Ishikawa (cell line): Measurements from ENCODE around the gene RBM39.
A peak's percentile ranks its signal among the peaks of the same experiment; 100 is the strongest.

Source experiments
- CEBPB ChIP-seq: IDR thresholded peaks from 2 replicates; pipeline ENCODE4 v1.6.1; 2012
- CREB1 ChIP-seq: IDR thresholded peaks from 2 replicates; pipeline ENCODE4 v1.6.1; 2012; ENCODE audit warnings: low read depth
- EGR1 ChIP-seq: IDR thresholded peaks from 2 replicates; pipeline ENCODE4 v1.6.1; 2012
- EP300 ChIP-seq: IDR thresholded peaks from 2 replicates; pipeline ENCODE4 v1.6.1; 2012; ENCODE audit warnings: borderline replicate concordance
- FOXM1 ChIP-seq: IDR thresholded peaks from 2 replicates; pipeline ENCODE4 v1.6.1; 2012; ENCODE audit warnings: low read depth, borderline replicate concordance
- NFIC ChIP-seq: IDR thresholded peaks from 2 replicates; pipeline ENCODE4 v1.6.1; 2012
- RAD21 ChIP-seq: IDR thresholded peaks from 2 replicates; pipeline ENCODE4 v1.6.1; 2012; ENCODE audit warnings: low read depth
- TAF1 ChIP-seq: IDR thresholded peaks from 2 replicates; pipeline ENCODE4 v1.6.1; 2012; ENCODE audit warnings: low read depth, mild to moderate bottlenecking
- TCF12 ChIP-seq: IDR thresholded peaks from 2 replicates; pipeline ENCODE4 v1.6.1; 2012; ENCODE audit warnings: low read depth
- TEAD4 ChIP-seq: IDR thresholded peaks from 2 replicates; pipeline ENCODE4 v1.6.1; 2012
- YY1 ChIP-seq: IDR thresholded peaks from 2 replicates; pipeline ENCODE4 v1.6.1; 2012; ENCODE audit warnings: low read depth
- ZBTB7A ChIP-seq: IDR thresholded peaks from 2 replicates; pipeline ENCODE4 v1.6.1; 2012; ENCODE audit warnings: low read depth
- TF ChIP-seq, protein P1 (sequence below): IDR thresholded peaks from 2 replicates; pipeline ENCODE4 v1.6.1; 2012
- TF ChIP-seq, protein P2 (sequence below): IDR thresholded peaks from 2 replicates; pipeline ENCODE4 v1.6.1; 2012
- TF ChIP-seq, protein P3 (sequence below): IDR thresholded peaks from 2 replicates; pipeline ENCODE4 v1.6.1; 2012; ENCODE audit warnings: low read depth, mild to moderate bottlenecking

The RBM39 gene

DNA sequence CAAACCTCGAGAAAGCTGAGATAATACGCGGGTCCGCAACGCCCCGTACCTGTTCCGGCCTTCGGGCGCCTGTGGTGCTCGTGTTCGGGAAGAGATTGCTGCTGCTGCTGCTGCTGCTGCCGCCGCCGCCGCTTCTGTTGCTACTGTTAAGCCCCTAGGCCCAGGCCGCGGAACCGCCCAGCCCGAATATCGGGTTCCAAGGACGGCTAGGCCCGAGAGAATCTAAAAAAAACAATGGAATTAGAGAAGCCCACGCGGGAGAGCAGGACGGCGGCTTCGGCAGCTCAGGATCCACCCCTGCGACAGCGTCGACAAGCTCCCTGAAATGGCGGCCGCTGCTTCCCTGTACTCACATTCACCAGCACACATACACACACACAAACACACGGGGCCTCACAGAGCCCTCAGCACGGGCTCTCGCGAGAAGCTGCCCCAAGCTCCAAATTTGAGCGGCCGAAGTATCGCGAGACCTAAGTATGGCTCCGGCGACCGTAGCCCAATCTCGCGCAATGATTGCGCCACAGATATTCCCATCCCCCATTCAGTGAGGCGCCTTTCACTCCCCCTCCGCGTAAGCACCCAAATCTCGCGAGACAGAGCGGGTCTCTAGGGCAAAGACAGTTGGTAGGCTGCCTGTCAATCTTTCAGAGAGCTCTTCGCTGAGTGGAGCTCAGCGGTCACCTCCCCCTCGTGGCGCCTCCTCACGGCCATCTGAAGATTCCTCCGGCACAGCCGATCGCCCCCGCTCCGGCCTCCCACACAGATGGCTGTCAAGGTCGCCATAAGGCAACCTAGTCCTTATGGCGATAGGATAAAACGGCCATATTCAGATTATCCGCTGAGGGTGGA lies at the start of gene RBM39:
RBM39 (minus strand) TSS at position 369 of the 849 bp plus-strand sequence. CDS start 1,386 bp downstream, outside the sequence.
- TF ChIP-seq FOXM1, result 0 out of 2 replicates have a peak, but pooled peaks have one; percentile 35
- TF ChIP-seq CREB1, result peak; percentile 81
- TF ChIP-seq EGR1, result peak; percentile 96
- TF ChIP-seq TCF12, result peak; percentile 68; the same call in 1 of the 2 replicates
- TF ChIP-seq, protein P1, sequence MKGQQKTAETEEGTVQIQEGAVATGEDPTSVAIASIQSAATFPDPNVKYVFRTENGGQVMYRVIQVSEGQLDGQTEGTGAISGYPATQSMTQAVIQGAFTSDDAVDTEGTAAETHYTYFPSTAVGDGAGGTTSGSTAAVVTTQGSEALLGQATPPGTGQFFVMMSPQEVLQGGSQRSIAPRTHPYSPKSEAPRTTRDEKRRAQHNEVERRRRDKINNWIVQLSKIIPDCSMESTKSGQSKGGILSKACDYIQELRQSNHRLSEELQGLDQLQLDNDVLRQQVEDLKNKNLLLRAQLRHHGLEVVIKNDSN, result peak; percentile 17; the same call in 1 of the 2 replicates
- TF ChIP-seq, protein P2, sequence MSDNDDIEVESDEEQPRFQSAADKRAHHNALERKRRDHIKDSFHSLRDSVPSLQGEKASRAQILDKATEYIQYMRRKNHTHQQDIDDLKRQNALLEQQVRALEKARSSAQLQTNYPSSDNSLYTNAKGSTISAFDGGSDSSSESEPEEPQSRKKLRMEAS, result peak; percentile 95
- TF ChIP-seq EP300, result peak; percentile 40; the same call in 1 of the 2 replicates
- TF ChIP-seq TAF1, result peak; percentile 91
- TF ChIP-seq ZBTB7A, result 0 out of 2 replicates have a peak, but pooled peaks have one; percentile 46
- TF ChIP-seq YY1, result peak; percentile 97
- TF ChIP-seq, protein P3, sequence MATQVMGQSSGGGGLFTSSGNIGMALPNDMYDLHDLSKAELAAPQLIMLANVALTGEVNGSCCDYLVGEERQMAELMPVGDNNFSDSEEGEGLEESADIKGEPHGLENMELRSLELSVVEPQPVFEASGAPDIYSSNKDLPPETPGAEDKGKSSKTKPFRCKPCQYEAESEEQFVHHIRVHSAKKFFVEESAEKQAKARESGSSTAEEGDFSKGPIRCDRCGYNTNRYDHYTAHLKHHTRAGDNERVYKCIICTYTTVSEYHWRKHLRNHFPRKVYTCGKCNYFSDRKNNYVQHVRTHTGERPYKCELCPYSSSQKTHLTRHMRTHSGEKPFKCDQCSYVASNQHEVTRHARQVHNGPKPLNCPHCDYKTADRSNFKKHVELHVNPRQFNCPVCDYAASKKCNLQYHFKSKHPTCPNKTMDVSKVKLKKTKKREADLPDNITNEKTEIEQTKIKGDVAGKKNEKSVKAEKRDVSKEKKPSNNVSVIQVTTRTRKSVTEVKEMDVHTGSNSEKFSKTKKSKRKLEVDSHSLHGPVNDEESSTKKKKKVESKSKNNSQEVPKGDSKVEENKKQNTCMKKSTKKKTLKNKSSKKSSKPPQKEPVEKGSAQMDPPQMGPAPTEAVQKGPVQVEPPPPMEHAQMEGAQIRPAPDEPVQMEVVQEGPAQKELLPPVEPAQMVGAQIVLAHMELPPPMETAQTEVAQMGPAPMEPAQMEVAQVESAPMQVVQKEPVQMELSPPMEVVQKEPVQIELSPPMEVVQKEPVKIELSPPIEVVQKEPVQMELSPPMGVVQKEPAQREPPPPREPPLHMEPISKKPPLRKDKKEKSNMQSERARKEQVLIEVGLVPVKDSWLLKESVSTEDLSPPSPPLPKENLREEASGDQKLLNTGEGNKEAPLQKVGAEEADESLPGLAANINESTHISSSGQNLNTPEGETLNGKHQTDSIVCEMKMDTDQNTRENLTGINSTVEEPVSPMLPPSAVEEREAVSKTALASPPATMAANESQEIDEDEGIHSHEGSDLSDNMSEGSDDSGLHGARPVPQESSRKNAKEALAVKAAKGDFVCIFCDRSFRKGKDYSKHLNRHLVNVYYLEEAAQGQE, result peak; percentile 7; the same call in 1 of the 2 replicates
- TF ChIP-seq RAD21, result no peak
- TF ChIP-seq NFIC, result no peak
- peak; percentile 60 for TF ChIP-seq TEAD4
- peak; percentile 100 for TF ChIP-seq CEBPB

DNA sequence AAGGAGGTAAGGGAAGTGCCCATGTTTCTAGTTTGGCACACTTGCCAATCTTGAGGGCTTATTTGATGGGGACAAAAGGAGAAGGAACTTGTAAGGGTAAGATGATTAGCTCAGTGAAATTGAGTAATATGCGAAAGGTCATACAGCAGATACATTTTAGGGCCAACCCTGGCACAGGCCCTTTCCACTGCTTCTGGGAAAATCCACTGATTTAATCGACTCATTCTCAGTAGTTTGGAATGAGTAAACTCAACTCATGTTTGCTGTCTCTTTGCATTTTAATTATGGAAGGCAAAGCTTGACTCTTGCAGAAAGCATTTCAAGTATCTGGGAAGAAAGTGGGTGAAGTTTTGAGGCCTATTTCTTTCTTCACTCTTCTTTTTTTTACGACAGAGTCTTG lies 49.8 kb upstream of the RBM39 start:
- TF ChIP-seq RAD21, result no peak
- TF ChIP-seq, protein P2, result no peak
- TF ChIP-seq TEAD4, result no peak
- TF ChIP-seq, protein P1, result no peak
- no peak for TF ChIP-seq ZBTB7A
- TF ChIP-seq TCF12, result no peak
- no peak for TF ChIP-seq YY1
- TF ChIP-seq EGR1, result no peak
- TF ChIP-seq NFIC, result no peak
- TF ChIP-seq, protein P3, result no peak
- no peak for TF ChIP-seq TAF1
- no peak for TF ChIP-seq CEBPB
- no peak for TF ChIP-seq CREB1
- TF ChIP-seq FOXM1, result no peak
- no peak for TF ChIP-seq EP300

DNA sequence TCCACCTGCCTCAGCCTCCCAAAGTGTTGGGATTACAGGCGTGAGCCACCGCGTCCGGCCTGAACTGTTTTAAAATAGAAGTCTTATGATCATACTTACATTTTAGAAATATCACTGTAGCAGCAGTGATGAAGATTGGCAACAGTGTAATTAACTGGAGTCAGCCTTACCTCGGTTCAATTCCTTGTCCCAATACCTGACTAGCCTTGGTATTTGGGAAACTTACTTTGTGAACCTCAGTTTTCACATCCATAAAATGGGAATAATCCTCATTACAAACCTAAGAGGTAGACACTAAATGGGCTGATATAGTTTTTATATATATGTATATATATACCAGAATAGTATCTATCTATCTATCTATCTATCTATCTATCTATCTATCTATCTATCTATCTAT lies 49.0 kb upstream of the RBM39 start:
- TF ChIP-seq RAD21, result no peak
- TF ChIP-seq, protein P2, result no peak

DNA sequence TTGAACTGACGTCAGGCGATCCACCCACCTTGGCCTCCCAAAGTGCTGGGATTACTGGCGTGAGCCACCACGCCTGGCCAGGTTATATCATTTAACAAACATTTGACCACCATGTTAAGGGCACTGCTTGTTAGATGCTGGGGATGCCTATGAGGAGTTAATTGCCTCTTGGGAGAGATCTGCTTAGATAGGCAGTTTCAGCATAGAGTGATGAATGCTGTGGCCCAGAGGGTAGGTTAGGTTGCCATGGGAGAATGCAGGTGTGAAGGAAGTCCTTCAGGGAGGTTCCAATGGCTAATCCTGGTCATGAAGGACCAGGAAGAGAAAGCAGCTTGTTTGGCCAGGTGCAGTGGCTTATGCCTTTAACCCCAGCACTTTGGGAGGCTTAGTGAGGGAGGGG lies 46.7 kb upstream of the RBM39 start:
- TF ChIP-seq, protein P1, result no peak
- TF ChIP-seq TCF12 (no peak), EP300 (no peak), TEAD4 (no peak), CREB1 (no peak), CEBPB (no peak), FOXM1 (no peak), ZBTB7A (no peak), YY1 (no peak), EGR1 (no peak), RAD21 (no peak)
- TF ChIP-seq, protein P3, result no peak
- TF ChIP-seq, protein P2, result no peak
